ENCODE data around the gene VIPR2. TPM values are rescaled to one million over a fixed set of nuclear protein-coding genes. Genes with fewer than 3 reads are reported as not detected.

VIPR2 gene
- total RNA-seq, 1 donor from 2014 or later = not detected

DNA sequence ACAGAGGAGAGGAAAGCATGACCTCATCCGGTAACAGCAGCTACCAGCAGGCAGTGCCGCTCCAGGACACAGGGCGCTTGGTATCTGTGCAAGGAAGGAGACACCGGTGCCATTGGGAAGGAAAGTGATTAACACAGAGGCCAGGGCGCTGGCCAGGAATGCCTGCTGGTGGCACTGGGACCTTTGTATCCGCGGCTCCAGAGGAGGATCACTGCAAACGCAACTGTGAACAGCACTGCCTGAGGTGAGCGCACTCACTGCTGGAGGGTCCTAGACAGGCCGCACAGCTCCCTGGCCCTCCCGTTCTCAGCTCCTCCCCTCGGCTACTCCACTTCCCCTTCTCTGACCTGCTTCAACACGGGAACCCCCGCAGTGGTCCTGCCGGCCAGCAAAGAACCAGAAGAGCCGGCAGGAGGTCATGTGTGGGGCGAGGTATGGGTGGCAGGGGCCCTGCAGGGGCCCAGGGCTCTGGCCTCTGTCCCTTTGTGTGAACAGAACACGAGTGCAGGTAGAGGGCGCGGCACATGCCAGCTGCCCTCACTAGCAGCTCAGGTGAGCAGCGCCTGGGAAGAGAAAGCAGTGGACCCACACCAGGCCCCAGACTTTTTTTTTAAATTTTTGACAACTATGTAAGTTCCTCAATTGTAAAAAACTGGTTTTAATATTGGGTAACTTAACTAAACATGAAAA, 107.6 kb downstream of the VIPR2 start:
- H3K4me3 ChIP-seq (ENCODE audit: low read depth, low read length) = no peak overlapping the region
- no peak for DNase-seq (ENCODE audit: low read depth)
- TF ChIP-seq, protein P1, sequence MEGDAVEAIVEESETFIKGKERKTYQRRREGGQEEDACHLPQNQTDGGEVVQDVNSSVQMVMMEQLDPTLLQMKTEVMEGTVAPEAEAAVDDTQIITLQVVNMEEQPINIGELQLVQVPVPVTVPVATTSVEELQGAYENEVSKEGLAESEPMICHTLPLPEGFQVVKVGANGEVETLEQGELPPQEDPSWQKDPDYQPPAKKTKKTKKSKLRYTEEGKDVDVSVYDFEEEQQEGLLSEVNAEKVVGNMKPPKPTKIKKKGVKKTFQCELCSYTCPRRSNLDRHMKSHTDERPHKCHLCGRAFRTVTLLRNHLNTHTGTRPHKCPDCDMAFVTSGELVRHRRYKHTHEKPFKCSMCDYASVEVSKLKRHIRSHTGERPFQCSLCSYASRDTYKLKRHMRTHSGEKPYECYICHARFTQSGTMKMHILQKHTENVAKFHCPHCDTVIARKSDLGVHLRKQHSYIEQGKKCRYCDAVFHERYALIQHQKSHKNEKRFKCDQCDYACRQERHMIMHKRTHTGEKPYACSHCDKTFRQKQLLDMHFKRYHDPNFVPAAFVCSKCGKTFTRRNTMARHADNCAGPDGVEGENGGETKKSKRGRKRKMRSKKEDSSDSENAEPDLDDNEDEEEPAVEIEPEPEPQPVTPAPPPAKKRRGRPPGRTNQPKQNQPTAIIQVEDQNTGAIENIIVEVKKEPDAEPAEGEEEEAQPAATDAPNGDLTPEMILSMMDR (conservative IDR thresholded peaks at IDR 0.05; ENCODE audit: low read depth, low read length) = no peak

GRCh38 chr7:159035571-159036073, 109.0 kb downstream of the VIPR2 start:
- H3K4me3 ChIP-seq (ENCODE audit: low read depth, low read length) = no peak overlapping the region
- no peak for DNase-seq (ENCODE audit: low read depth)
- TF ChIP-seq, protein P1 (conservative IDR thresholded peaks at IDR 0.05; ENCODE audit: low read depth, low read length) = no peak

DNA sequence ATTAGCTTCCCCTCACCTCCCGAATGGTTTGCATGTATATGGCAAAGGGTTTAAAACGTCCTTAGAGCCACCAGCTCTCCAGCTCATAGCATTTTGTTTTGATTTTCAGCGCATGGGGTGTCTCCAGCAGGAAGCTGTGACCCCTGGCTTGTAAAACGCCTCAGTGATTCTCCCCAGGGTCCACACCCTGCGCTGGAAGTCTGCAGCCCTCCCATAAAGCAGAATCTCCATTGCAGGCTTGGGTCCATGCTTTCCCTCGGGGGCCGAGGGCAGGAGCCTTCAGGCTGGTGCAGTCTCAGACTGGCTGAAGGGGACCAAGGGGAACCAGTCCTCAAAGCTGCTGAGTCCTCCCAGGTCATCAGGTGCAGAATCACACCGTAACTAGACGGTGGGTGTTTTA, 109.7 kb downstream of the VIPR2 start:
- TF ChIP-seq, protein P1 (conservative IDR thresholded peaks at IDR 0.05; ENCODE audit: low read depth, low read length) = no peak
- no peak overlapping the region for H3K4me3 ChIP-seq (ENCODE audit: low read depth, low read length)
- no peak for DNase-seq (ENCODE audit: low read depth)

DNA sequence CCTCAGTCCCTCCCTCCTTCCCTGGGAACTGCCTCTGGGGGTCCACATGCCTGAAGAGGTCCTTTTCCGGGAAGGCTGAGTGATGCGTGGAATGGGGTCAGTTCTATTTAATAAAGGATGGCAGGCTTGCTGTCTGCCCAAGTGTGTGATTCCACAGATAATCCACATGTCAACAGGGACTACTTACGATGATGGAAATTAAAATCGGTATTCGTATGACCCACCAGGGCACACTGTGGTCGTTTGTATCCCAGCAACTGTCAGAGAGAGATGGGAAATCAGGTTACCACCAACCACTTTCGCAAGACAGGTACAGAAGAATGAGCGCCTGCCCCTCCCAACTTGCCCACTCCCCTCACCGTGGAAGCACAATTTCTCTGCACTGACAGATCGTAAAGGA, 110.3 kb downstream of the VIPR2 start:
- no peak overlapping the region for H3K4me3 ChIP-seq (ENCODE audit: low read depth, low read length)
- TF ChIP-seq, protein P1 (conservative IDR thresholded peaks at IDR 0.05; ENCODE audit: low read depth, low read length) = no peak
- DNase-seq (ENCODE audit: low read depth) = no peak

GRCh38 chr7:159033956-159034355, 110.7 kb downstream of the VIPR2 start:
- TF ChIP-seq, protein P1 (conservative IDR thresholded peaks at IDR 0.05; ENCODE audit: low read depth, low read length) = no peak
- no peak for DNase-seq (ENCODE audit: low read depth)
- H3K4me3 ChIP-seq (ENCODE audit: low read depth, low read length) = no peak overlapping the region

- DNase-seq (ENCODE audit: low read depth) = no peak
- TF ChIP-seq, protein P1 (conservative IDR thresholded peaks at IDR 0.05; ENCODE audit: low read depth, low read length) = no peak
- no peak overlapping the region for H3K4me3 ChIP-seq (ENCODE audit: low read depth, low read length)
Observed at GRCh38 chr7:159033473-159033825, 111.2 kb downstream of the VIPR2 start.

Data from epithelial cell of proximal tubule (primary cell).